Measurements from ENCODE around the gene PANX3. TPM values are rescaled to one million over a fixed set of nuclear protein-coding genes. Genes with fewer than 3 reads are reported as not detected.

PANX3 gene
- total and polyA plus RNA-seq, 9 of the 15 experiments (the other 6 are each of a cell fraction or from before 2014, with no cell fraction given): 0.09 to 0.69 (median 0.39) TPM

GRCh38 chr11:124669193-124669592 lies 58.0 kb downstream of the PANX3 start (continued):
- TF ChIP-seq HOMEZ (CRISPR knock-in tag; IDR thresholded peaks at IDR 0.05): no peak
- no peak for TF ChIP-seq SMAD3 (CRISPR knock-in tag; conservative IDR thresholded peaks at IDR 0.05)
- peak; percentile 67; the same call in 1 of the 2 replicates for TF ChIP-seq DEAF1 (CRISPR knock-in tag; IDR thresholded peaks at IDR 0.05)
- no peak for TF ChIP-seq RERE (CRISPR knock-in tag; IDR thresholded peaks at IDR 0.05; ENCODE audit: borderline replicate concordance)
- TF ChIP-seq ESRRA (IDR thresholded peaks at IDR 0.05; ENCODE audit: borderline replicate concordance, low read depth): peak; percentile 93
- no peak for TF ChIP-seq ZNF740 (CRISPR knock-in tag; IDR thresholded peaks at IDR 0.05)
- no peak for TF ChIP-seq ZNF740 (tag; IDR thresholded peaks at IDR 0.05)
- TF ChIP-seq CEBPG (CRISPR knock-in tag; IDR thresholded peaks at IDR 0.05): no peak
- no peak for TF ChIP-seq CEBPG (tag; conservative IDR thresholded peaks at IDR 0.05 in 1 of 2, IDR thresholded peaks at IDR 0.05 in 1 of 2)
- no peak for TF ChIP-seq U2AF1 (optimal IDR thresholded peaks at IDR 0.05; ENCODE audit: low read depth, low read length)
- TF ChIP-seq NR2C2 (CRISPR knock-in tag; IDR thresholded peaks at IDR 0.05): no peak
- peak; percentile 36; the same call in 1 of the 2 replicates for TF ChIP-seq NR2C2 (tag; IDR thresholded peaks at IDR 0.05)

Data from K562 (cell line).